Urinary bladder (tissue), 4 donors: ENCODE measurements around the gene HOXB3. TPM values are rescaled to one million over a fixed set of nuclear protein-coding genes. Genes with fewer than 3 reads are reported as not detected.

ENCODE experiments used
- DNase-seq: peaks from one replicate; pipeline ENCODE4 v3.0.0-alpha.2; 2015; ENCODE audit errors: extremely low spot score
- H3K27ac ChIP-seq: one replicate; pipeline ENCODE4 v1.5.1; 2013; ENCODE audit warnings: low read depth, mild to moderate bottlenecking, moderate library complexity
- H3K36me3 ChIP-seq: one replicate; pipeline ENCODE4 v1.6.1; 2013; ENCODE audit warnings: mild to moderate bottlenecking, moderate library complexity; ENCODE audit not compliant: insufficient read depth
- H3K4me1 ChIP-seq: one replicate; pipeline ENCODE4 v1.6.1; 2013; ENCODE audit warnings: mild to moderate bottlenecking, moderate library complexity; ENCODE audit not compliant: insufficient read depth
- H3K4me3 ChIP-seq: one replicate; pipeline ENCODE4 v1.5.1; 2013; ENCODE audit warnings: low read depth, low read length
- WGBS: extraction: QIAGEN DNeasy Blood & Tissue Kit; methylation state at CpG from one replicate; pipeline ENCODE4 v1.1.7; 2013; 5-methylcytosine and 5-hydroxymethylcytosine counted together
- polyA plus RNA-seq: library from polyadenylated mRNA; stranded (reverse); fragments of 200-250 nt; gene quantifications from one replicate; pipeline ENCODE4 v1.2.3, GENCODE V29; 2013
- total RNA-seq: library from RNA; depleted of rRNA; stranded (reverse); fragments of >200 nt; gene quantifications from one replicate; pipeline ENCODE4 v1.2.3, GENCODE V29; 2014
- donor health status: healthy with polysubstance abuse.
- donor health status: healthy.

Gene HOXB3
- total and polyA plus RNA-seq, 2 donors = 6.1 to 10.8 TPM

GRCh38 chr17:48584223-48584741 lies 5.8 kb downstream of the HOXB3 start:
- no peak overlapping the region for H3K4me3 ChIP-seq
- WGBS = 35% methylated on average over 2 of the region's 2 CpGs
- no peak overlapping the region for H3K27ac ChIP-seq
- no peaks in the 10 kb centered on the region for H3K36me3 ChIP-seq
- DNase-seq = no peak
- H3K4me1 ChIP-seq = no peaks in the 10 kb centered on the region

- Histone ChIP-seq H3K36me3 (no peaks in the 10 kb centered on the region), H3K4me3 (no peak overlapping the region), H3K4me1 (no peaks in the 10 kb centered on the region), H3K27ac (no peak overlapping the region)
- no peak for DNase-seq
- WGBS = 54% methylated on average over 3 of the region's 3 CpGs
Measured at GRCh38 chr17:48583708-48584222, 6.3 kb downstream of the HOXB3 start.

GRCh38 chr17:48582750-48583069 lies 7.3 kb downstream of the HOXB3 start:
- no peak for DNase-seq
- no peaks in the 10 kb centered on the region for H3K36me3 ChIP-seq
- WGBS = 39% methylated on average over 7 of the region's 7 CpGs
- no peak overlapping the region for H3K4me3 ChIP-seq
- no peak overlapping the region for H3K27ac ChIP-seq
- no peaks in the 10 kb centered on the region for H3K4me1 ChIP-seq

- Histone ChIP-seq H3K27ac (no peak overlapping the region), H3K4me1 (no peaks in the 10 kb centered on the region), H3K4me3 (no peak overlapping the region), H3K36me3 (no peaks in the 10 kb centered on the region)
- no peak for DNase-seq
- 25% methylated on average over 26 of the region's 26 CpGs for whole genome bisulfite sequencing
Measured at GRCh38 chr17:48579760-48580554, 10.1 kb downstream of the HOXB3 start.

GRCh38 chr17:48579471-48579759 lies 10.6 kb downstream of the HOXB3 start:
- 21% methylated on average over 7 of the region's 7 CpGs for WGBS
- no peaks in the 10 kb centered on the region for H3K36me3 ChIP-seq

GRCh38 chr17:48578616-48579470 lies 11.2 kb downstream of the HOXB3 start:
- WGBS = 12% methylated on average over 43 of the region's 43 CpGs
- peak overlapping the region; percentile 51 for H3K4me3 ChIP-seq
- no peak overlapping the region for H3K27ac ChIP-seq
- no peak for DNase-seq
- no peaks in the 10 kb centered on the region for H3K4me1 ChIP-seq
- H3K36me3 ChIP-seq = no peaks in the 10 kb centered on the region

More at GRCh38 chr17:48579471-48579759, 10.6 kb downstream of the HOXB3 start:
- DNase-seq = no peak
- Histone ChIP-seq H3K27ac (no peak overlapping the region), H3K4me3 (no peak overlapping the region), H3K4me1 (no peaks in the 10 kb centered on the region)

GRCh38 chr17:48577946-48578615 lies 12.0 kb downstream of the HOXB3 start, which contains the start of gene HOXB4:
Gene HOXB4, minus strand, starts transcription at chr17:48578350. Its CDS starts 31 bp downstream, at chr17:48578319.
- H3K4me1 ChIP-seq = no peaks in the 10 kb centered on the region
- WGBS = 2% methylated on average over 58 of the region's 58 CpGs
- H3K36me3 ChIP-seq = no peaks in the 10 kb centered on the region
- peak within 1 kb of the TSS; percentile 68 for H3K27ac ChIP-seq
- H3K4me3 ChIP-seq = peak within 1 kb of the TSS; percentile 51
- no peak for DNase-seq

GRCh38 chr17:48577330-48577945 lies 12.6 kb downstream of the HOXB3 start:
- no peaks in the 10 kb centered on the region for H3K36me3 ChIP-seq
- H3K4me1 ChIP-seq = no peaks in the 10 kb centered on the region
- DNase-seq = no peak
- H3K4me3 ChIP-seq = peak overlapping the region; percentile 51
- WGBS = 5% methylated on average over 19 of the region's 19 CpGs
- H3K27ac ChIP-seq = no peak overlapping the region

- H3K27ac ChIP-seq = no peak overlapping the region
- H3K4me3 ChIP-seq = peak overlapping the region; percentile 51
- no peaks in the 10 kb centered on the region for H3K36me3 ChIP-seq
- no peak for DNase-seq
- 13% methylated on average over 42 of the region's 43 CpGs for WGBS
- H3K4me1 ChIP-seq = no peaks in the 10 kb centered on the region
Measured at GRCh38 chr17:48576479-48577309, 13.3 kb downstream of the HOXB3 start.

- H3K36me3 ChIP-seq = no peaks in the 10 kb centered on the region
- H3K4me3 ChIP-seq = no peak overlapping the region
- 24% methylated on average over 22 of the region's 22 CpGs for WGBS
- no peak for DNase-seq
- no peak overlapping the region for H3K27ac ChIP-seq
- H3K4me1 ChIP-seq = no peaks in the 10 kb centered on the region
Measured at GRCh38 chr17:48575673-48576478, 14.2 kb downstream of the HOXB3 start.

GRCh38 chr17:48575066-48575582 lies 14.9 kb downstream of the HOXB3 start:
- WGBS = 36% methylated on average over 7 of the region's 7 CpGs
- Histone ChIP-seq H3K36me3 (no peaks in the 10 kb centered on the region), H3K4me1 (no peaks in the 10 kb centered on the region), H3K27ac (peak overlapping the region; percentile 56), H3K4me3 (no peak overlapping the region)
- DNase-seq = no peak
